ENCODE data around the gene OR2L8. TPM values are rescaled to one million over a fixed set of nuclear protein-coding genes. Genes with fewer than 3 reads are reported as not detected.

OR2L8 gene, protein sequence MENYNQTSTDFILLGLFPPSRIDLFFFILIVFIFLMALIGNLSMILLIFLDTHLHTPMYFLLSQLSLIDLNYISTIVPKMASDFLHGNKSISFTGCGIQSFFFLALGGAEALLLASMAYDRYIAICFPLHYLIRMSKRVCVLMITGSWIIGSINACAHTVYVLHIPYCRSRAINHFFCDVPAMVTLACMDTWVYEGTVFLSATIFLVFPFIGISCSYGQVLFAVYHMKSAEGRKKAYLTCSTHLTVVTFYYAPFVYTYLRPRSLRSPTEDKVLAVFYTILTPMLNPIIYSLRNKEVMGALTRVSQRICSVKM
- 1 to 10 TPM in 1 of 4 donors, under 1 TPM in 1, not detected in 2; 0.63 to 2.2 TPM for total RNA-seq

DNA sequence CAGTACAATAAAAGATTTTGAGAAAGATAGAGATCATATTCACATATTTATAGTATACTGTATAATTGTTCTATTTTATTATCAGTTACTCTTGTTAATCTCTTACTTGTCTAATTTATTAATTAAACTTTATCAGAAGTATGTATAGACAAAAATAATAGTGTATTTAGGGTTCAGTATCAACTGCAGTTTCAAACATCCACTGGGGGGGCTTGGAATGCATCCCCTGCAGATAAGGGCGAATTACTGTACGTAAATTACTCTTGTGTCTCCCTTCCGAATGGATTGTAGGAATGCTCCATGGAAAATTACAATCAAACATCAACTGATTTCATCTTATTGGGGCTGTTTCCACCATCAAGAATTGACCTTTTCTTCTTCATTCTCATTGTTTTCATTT, at the start of gene OR2L8:
Gene OR2L8, plus strand, starts transcription at position 301 of the 400 bp plus-strand sequence. Its CDS starts 0 bp downstream, at position 301.
- H3K36me3 ChIP-seq, result no peaks in the 10 kb centered on the region
- no peak for DNase-seq (ENCODE audit: low spot score in 2 of 2)
- TF ChIP-seq POLR2A (IDR thresholded peaks at IDR 0.05) (no peak), EP300 (IDR thresholded peaks at IDR 0.05) (no peak), CTCF (IDR thresholded peaks at IDR 0.05) (no peak)

GRCh38 chr1:247904122-247904521, 44.5 kb upstream of the OR2L8 start:
- no peaks in the 10 kb centered on the region for H3K27me3 ChIP-seq
- H3K27ac ChIP-seq, result no peak overlapping the region
- no peaks in the 10 kb centered on the region for H3K9me3 ChIP-seq
- no peaks in the 10 kb centered on the region for H3K4me1 ChIP-seq
- TF ChIP-seq CTCF (IDR thresholded peaks at IDR 0.05) (no peak), POLR2A (IDR thresholded peaks at IDR 0.05) (no peak), EP300 (IDR thresholded peaks at IDR 0.05) (no peak)
- H3K36me3 ChIP-seq, result no peaks in the 10 kb centered on the region
- no peak overlapping the region for H3K4me3 ChIP-seq
- 80 to 90% methylated on average over 6 of the region's 6 CpGs for WGBS, 2 donors
- no peak for DNase-seq (ENCODE audit: low spot score in 2 of 2)

More for the DNA sequence above, at the start of gene OR2L8:
- no peak within 1 kb of the TSS for H3K4me3 ChIP-seq
- 87 to 89% methylated on average over 3 of the region's 3 CpGs for WGBS, 2 donors
- peaks cover 0 to 9% (median 2%) of the 10 kb centered on the region in 4 donors for H3K9me3 ChIP-seq
- H3K27me3 ChIP-seq, result no peaks in the 10 kb centered on the region
- no peak within 1 kb of the TSS for H3K27ac ChIP-seq
- no peaks in the 10 kb centered on the region for H3K4me1 ChIP-seq

DNA sequence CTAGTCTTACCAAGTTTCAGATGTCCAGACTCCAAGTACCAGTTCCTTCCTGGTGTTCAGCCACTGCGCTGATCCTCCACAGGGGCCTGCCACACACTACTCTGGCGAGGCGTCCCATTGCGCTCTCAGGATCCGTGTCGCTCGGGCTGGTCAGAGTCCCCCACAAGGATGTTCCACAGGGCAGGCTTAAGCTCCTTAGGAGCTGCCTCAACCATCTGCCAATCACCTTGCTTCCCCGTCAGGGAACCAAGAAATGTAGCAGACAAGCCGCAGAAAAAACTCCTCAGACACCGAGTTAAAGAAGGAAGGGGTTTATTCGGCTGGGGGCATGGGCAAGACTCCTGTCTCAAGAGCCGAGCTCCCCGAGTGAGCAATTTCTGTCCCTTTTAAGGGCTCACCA, 43.5 kb upstream of the OR2L8 start:
- Histone ChIP-seq H3K9me3 (no peaks in the 10 kb centered on the region), H3K27ac (no peak overlapping the region), H3K36me3 (no peaks in the 10 kb centered on the region), H3K4me1 (no peaks in the 10 kb centered on the region), H3K27me3 (no peaks in the 10 kb centered on the region), H3K4me3 (no peak overlapping the region)
- TF ChIP-seq EP300 (IDR thresholded peaks at IDR 0.05), result no peak
- no peak for TF ChIP-seq POLR2A (IDR thresholded peaks at IDR 0.05)
- TF ChIP-seq CTCF (IDR thresholded peaks at IDR 0.05), result no peak
- no peak for DNase-seq (ENCODE audit: low spot score in 2 of 2)
- WGBS, 2 donors, result 78 to 94% methylated on average over 13 of the region's 13 CpGs

GRCh38 chr1:247905910-247906503, 42.7 kb upstream of the OR2L8 start:
- Histone ChIP-seq H3K9me3 (no peaks in the 10 kb centered on the region), H3K4me3 (peak overlapping the region in 2 of 4 donors; percentile 27 to 37), H3K27me3 (no peaks in the 10 kb centered on the region), H3K36me3 (no peaks in the 10 kb centered on the region), H3K4me1 (no peaks in the 10 kb centered on the region), H3K27ac (peak overlapping the region in 1 of 4 donors; percentile 60)
- 67 to 81% methylated on average over 9 of the region's 9 CpGs for WGBS, 2 donors
- TF ChIP-seq EP300 (IDR thresholded peaks at IDR 0.05) (no peak), POLR2A (IDR thresholded peaks at IDR 0.05) (no peak), CTCF (IDR thresholded peaks at IDR 0.05) (no peak)
- DNase-seq (ENCODE audit: low spot score in 2 of 2), result no peak

GRCh38 chr1:247906504-247907047, 42.1 kb upstream of the OR2L8 start:
- H3K4me1 ChIP-seq, result no peaks in the 10 kb centered on the region
- H3K36me3 ChIP-seq, result no peaks in the 10 kb centered on the region
- peak overlapping the region in 1 of 4 donors; percentile 60 for H3K27ac ChIP-seq
- H3K4me3 ChIP-seq, result peak overlapping the region in 3 of 4 donors; percentile 19 to 37 (median 27)
- no peaks in the 10 kb centered on the region for H3K9me3 ChIP-seq
- no peaks in the 10 kb centered on the region for H3K27me3 ChIP-seq
- no peak for DNase-seq (ENCODE audit: low spot score in 2 of 2)
- WGBS, 2 donors, result 34 to 57% methylated on average over 7 of the region's 7 CpGs
- TF ChIP-seq POLR2A (IDR thresholded peaks at IDR 0.05), result no peak
- TF ChIP-seq EP300 (IDR thresholded peaks at IDR 0.05), result no peak
- no peak for TF ChIP-seq CTCF (IDR thresholded peaks at IDR 0.05)
